GM18858 (cell line): Measurements from ENCODE around the gene RNF157.
A peak's percentile ranks its signal among the peaks of the same experiment; 100 is the strongest.
"Not testable (repeated sequence)": the region's sequence is repeated elsewhere in the genome, so short reads cannot be mapped to it uniquely, and the experiment has no call there.

ENCODE experiments used
- ATAC-seq: cut with Tn5 transposase; IDR thresholded peaks from one replicate; pipeline ENCODE4 v1.9.1; 2021; ENCODE audit not compliant: unreplicated experiment

The RNF157 gene

GRCh38 chr17:76270770-76271668, 30.7 kb upstream of the RNF157 start:
- peak; percentile 3 for ATAC-seq

GRCh38 chr17:76270127-76270592, 29.9 kb upstream of the RNF157 start:
- no peak for ATAC-seq

DNA sequence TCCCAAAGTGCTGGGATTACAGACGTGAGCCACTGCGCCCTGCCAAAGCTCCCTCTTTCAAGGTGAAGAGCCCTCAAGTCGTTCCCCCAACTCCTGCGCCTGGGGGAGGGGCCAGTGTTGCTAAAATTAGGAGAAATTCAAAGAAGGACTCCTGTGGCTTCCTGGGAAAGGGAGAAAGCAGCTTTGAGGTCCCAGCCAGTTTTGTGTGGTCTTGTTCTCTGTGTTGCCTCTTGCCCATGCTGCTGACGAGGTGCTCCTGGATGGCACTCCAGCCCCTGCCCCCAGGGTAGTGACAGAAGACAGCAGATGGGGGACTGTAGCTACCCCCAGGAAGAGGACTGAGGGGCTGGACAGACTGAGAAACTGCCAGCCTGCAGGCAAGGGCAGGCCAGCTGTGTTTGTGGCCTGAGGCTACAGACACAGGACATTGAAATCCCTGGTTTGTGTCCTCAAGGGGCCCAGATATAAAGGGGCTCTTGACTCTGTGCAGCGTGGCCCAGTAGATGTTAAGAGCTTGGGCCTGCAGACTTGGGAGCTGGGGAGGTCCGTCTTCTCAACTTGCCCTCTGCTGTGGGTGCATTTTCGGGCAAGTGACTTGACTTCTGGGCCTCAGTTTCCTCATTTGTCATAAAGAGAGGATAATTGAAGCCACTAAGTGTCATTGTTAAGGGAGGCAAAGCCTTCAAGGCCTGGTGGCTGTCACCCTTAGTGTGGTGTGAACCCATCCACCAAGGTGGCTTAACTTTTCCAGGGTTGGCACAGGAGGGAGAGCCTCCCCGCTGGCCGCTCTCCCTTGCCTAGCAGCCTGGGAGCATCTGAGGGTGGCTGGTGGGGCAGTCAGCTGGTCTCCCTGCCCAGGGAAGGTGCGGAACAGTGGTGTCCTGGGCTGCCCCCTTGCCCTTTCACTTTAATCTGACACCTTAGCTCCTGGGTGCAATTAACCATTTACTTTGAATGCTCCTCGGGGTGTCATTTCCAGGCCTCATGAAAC, 29.0 kb upstream of the RNF157 start:
- no peak for ATAC-seq

DNA sequence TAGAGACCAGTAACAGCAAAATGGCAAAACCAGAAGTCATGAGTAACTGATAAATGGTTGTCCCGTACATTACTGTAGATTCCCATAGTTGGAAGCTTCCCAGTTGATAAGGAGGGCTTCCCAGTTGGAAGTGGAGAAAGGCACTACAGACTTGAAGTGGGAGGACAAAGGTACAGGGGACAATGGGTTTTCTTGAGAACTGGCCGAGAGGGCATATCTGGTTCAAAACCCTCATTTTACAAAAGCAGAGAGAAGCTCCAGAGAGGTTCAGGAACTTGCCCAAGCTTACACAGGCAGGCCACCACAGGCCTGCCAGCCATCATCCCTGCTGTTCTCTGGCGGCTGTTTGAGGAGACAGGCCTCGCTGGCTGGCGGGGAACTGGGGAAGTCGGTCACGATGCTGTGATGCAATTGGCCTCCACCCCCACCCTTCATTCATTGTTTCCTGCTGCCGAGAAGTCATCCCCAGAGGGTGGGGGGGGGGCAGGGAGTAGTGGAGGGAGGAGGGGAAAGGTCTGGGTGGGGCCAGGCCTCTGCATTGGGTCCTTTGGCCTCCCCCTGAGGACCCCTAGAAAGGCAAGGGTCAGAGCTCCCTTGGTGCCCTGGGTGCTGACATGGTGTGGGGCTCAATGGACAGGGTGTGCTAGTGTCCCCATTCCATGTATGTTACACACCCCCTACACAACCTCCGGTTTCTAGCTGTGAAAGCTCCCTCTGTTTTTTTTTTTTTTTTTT, 27.9 kb upstream of the RNF157 start:
- no peak for ATAC-seq

GRCh38 chr17:76267581-76268001, 27.3 kb upstream of the RNF157 start:
- not testable (repeated sequence) for ATAC-seq

DNA sequence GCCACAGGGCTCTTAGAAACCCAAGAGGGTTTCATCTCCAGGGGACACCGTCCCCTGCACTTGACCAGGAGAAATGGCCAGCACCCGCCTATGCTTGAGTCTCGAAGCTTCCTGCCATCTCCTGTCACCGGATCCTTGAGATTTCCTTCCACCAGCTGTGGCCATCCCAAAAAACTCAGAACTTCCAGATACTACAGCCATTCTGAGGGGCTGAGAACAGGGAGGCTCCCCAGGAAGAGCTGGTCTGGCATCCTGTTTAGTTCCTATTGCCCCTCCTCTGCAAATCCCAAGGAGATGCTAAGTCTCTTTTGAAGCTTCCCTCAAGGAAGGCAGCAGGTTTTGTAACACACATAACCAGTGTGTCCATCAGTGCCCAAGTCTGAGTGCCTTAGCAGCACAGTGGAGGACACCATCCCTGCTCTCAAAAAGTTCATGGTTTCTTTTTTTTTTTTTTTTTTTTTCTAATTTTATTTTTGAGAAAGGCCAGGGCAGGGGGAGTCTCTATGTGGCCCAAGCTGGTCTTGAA, 26.8 kb upstream of the RNF157 start:
- ATAC-seq = no peak

DNA sequence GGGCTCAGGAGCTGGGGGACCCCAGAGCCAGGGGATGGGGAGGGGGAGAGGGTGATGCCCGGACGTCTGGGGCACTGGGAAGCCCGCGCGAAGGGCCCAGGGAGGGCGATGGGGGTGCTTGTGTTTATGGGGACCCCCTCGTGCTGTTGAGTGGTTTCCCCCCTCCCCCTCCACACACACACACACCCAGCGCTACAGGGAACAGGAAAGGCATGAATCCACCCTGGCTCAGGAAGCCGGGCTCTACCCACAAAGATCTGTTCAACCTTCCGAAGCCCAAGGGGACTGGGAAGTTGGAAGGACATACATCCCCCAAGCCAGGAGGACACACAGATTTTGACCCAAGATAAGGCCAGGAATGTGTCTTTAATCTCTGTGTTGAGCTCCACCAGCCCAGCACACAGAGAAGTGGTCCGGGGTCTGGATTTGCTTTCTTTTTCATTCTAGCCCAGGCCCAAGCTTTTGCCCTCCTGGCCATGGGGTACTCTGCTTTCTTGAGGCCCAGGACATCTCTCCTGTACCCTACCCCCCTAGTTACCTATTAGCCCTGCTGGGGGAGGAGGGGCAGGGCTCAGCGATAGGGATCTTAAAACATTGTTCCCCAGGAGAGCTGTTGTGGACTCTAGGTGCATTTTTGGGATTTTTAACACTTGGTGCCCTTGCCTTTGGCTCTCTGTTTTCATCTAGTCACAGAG, 26.1 kb upstream of the RNF157 start:
- ATAC-seq = no peak

DNA sequence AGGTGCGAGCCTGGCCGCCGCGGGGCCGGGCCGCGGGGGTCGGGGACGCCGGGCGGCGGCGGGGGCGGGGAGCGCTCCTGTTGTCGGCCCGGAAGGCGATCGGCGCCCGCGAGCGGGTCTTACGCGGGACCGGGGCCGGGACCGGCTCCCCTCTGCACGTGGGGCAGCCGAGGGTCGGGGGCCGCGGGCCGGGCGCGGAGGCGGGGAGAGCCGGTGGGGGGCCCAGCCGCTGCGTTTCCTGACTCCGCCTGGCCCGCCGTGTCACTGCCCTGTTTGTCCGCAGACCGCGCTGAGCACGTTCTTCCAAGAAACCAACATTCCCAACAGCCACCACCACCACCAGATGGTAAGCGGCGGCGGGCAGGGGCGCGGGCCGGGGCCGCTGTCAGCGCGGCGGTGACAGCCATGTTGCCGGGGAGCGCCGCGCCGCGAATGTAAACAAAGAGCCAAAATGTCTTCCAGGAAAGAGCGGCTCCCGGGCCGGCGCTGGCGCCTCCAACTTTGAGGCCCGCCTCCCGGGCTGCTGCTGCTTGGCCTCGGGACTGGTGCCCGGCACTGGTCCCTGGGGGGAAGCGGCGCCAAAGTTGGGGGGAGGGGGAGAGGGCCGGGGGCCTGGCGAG, 25.4 kb upstream of the RNF157 start:
- ATAC-seq = no peak

DNA sequence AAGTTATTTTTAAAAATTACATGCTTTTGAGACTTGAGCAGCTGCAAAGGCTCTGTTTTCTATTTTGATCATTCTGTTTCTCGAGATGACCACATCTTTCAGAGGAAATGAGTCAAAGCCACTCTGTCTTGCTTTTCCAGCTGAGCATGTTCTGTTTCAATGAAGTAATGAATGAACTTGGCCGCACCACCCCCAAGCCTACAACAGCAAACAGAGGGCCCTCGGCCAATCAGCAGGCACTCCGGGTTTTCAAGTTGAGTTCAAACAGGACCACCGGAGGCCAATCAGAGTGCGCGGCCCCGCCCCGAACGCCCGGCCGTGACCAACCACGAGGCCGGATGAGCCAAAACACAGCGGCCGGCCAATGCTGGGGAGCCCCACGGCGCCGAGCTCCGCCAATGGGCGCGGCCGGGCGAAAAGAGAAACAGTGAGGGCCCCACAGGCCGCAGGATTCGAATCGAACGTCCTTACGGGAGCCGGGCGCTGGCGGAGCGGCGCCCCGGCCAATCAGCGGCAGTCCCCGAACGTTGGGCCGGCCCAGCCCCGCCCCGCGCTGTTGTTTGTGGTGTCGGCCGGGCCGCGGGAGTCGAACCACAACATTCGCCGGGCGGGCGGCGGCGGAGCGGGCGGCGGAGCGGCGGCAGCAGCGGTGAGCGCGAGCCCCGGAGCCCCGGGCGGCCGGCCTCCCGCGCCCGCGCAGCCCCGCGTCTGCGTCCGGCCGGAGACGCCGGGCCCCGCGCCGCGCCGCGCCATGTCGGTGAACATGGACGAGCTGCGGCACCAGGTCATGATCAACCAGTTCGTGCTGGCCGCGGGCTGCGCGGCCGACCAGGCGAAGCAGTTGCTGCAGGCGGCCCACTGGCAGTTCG, 24.7 kb upstream of the RNF157 start, which contains the start of gene UBALD2:
TSS of gene UBALD2 (plus strand) at position 594 of the 869 bp plus-strand sequence. CDS start at position 752, 158 bp downstream.
- ATAC-seq = peak; percentile 49

- no peak for ATAC-seq
Observed at GRCh38 chr17:76264425-76264754, 24.1 kb upstream of the RNF157 start.

GRCh38 chr17:76263896-76264295, 23.6 kb upstream of the RNF157 start:
- ATAC-seq = no peak

DNA sequence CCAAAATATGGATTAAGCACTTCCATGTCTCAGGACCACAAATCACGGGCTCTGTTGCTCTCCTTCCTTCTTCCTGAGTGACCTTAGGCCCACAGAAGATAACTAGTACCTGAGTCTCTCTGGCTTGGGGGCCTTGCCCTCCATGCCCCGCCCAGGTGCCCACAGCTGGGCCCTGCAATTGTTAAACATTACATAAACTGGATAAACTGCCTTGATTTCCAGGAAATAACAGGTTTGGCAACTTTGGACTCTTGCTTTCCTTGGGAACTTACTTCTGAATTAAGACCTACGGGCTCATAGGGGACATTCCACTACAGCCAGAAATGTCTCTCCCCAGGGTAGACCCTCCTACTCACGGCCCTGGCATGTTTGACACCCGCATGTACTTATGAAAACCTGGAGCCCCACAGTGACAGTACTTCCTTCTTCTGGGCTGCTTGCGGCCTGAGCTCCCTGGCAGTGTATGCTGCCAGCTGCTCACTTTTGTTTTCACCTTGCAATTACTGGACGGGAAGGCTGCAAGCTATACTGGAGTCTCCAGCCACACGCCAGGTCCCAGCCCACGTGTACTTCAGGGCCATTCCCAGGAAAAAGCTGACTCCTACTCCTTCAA, 22.5 kb upstream of the RNF157 start:
- ATAC-seq = no peak

DNA sequence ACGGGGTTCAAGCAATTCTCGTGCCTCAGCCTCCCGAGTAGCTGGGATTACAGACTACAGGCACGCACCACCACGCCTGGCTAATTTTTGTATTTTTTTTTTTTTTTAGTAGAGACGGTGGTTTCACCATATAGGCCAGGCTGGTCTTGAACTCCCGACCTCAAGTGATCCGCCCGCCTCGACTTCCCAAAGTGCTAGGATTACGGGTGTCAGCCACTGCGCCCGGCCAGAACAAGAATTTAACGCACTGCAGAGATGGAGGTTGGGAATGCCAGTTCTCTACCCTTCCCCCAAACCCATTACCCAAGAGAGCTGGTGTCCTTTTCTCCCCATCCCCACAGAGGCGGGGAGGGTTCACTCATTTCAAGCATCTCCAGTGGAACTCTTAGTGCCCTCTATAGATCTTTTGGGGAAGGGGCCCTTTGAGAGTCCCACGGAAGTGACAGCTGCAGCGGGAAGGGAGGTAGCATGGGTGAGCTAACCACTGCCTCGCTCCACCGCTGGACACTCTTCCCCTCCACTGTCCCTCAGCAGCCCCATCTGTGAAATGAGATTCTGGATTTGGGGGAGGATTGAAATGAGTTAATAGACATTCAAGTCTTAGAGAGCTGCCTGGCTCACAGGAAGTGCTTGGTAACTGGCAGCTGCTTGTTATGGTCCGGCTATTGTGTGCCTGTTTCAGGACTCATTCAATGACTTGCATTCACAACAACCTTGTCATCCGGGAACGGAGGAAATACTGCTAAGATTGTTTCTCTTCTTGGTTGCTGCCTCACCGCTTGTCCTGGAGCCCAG, 21.3 kb upstream of the RNF157 start:
- no peak for ATAC-seq

DNA sequence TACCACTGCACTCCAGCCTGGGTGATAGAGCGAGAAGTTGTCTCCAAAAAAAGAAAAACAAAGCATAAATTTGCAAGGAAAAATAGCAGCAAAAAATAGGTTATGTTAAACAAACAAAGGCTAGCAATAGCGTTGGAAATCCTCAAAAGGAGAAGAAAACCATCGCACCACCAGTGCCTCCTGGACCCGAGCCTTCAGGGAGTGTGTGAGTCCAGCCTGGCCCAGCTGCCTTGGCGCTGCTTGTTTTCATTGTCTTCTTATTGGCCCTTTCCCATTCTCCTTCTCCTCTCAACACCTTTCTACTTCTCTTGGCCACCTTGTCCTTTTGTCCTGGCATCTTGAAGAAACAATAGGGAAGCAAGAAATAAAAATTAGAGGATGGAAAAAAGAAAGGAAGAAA, 20.4 kb upstream of the RNF157 start:
- no peak for ATAC-seq

DNA sequence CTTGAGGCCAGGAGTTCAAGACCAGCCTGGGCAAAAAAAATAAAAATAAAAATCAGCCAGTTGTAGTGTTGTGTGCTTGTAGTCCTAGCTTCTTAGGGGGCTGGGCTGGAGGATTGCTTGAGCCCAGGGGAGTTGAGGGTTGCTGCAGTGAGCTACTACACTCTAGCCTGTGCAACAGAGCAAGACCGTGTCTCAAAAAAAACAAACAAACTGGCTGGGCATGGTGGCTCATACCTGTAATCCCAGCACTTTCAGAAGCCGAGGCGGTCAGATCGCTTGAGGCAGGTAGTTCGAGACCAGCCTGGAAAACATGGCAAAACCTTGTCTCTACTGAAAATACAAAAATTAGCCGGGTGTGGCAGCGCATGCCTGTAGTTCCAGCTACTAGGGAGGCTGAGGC, 19.9 kb upstream of the RNF157 start:
- no peak for ATAC-seq

GRCh38 chr17:76256430-76257050, 16.2 kb upstream of the RNF157 start:
- not testable (repeated sequence) for ATAC-seq
